Vagina (tissue), 2 donors: ENCODE data around the gene HLA-F. TPM values are rescaled to one million over a fixed set of nuclear protein-coding genes. Genes with fewer than 3 reads are reported as not detected.
A peak's percentile ranks its signal among the peaks of the same experiment; 100 is the strongest.

Source experiments
- DNase-seq, 2 donors: peaks; one replicate each; pipeline ENCODE4 v3.0.0-alpha.2; 2017; ENCODE audit errors: extremely low spot score in 2 of 2
- H3K27ac ChIP-seq: fragments of 200-600 bp; sonication (generic); one replicate; pipeline ENCODE4 v1.5.1; 2019
- H3K27me3 ChIP-seq: fragments of 200-600 bp; sonication (generic); one replicate; pipeline ENCODE4 v1.5.1; 2019
- H3K36me3 ChIP-seq, 2 donors: fragments of 200-600 bp; sonication (generic); one replicate each; pipeline ENCODE4 v1.5.1; 2017 to 2019
- H3K4me1 ChIP-seq: fragments of 200-600 bp; sonication (generic); one replicate; pipeline ENCODE4 v1.5.1; 2019
- H3K4me3 ChIP-seq, 2 donors: fragments of 200-600 bp; sonication (generic); 1 replicate in 1 of 2; 2 replicates in 1 of 2; pipeline ENCODE4 v1.5.1; 2016 to 2019
- H3K9me3 ChIP-seq: fragments of 200-600 bp; sonication (generic); one replicate; pipeline ENCODE4 v1.5.1; 2019
- POLR2A ChIP-seq, 2 donors: fragments of 450-650 bp; IDR thresholded peaks; one replicate each; pipeline ENCODE4 v1.6.1; 2017; ENCODE audit warnings: antibody characterized with exemption in 2 of 2, mild to moderate bottlenecking in 2 of 2, moderate library complexity in 2 of 2
- POLR2AphosphoS5 ChIP-seq, 2 donors: sonication (generic); formaldehyde crosslinking; IDR thresholded peaks; one replicate each; pipeline ENCODE4 v1.9.0; 2017; ENCODE audit warnings: antibody characterized with exemption in 2 of 2, mild to moderate bottlenecking in 2 of 2, low read depth in 1 of 2; ENCODE audit not compliant: insufficient read depth in 1 of 2
- intact Hi-C: fragments of 100-400 bp; cut with DNase I; formaldehyde crosslinking; loops from one replicate; pipeline ENCODE4 v1.15.1; 2023
- total RNA-seq: library from RNA; depleted of rRNA; stranded (reverse); fragments of >200 nt; gene quantifications from one replicate; pipeline ENCODE4 v1.2.3, GENCODE V29; 2016
- TF ChIP-seq, protein P1 (sequence below), 3 experiments: fragments of 450-650 bp in 2 of 3; fragments of 200-600 bp in 1 of 3; sonication (generic) in 1 of 3; IDR thresholded peaks; one replicate each; pipeline ENCODE4 v1.5.1; 2017 to 2019; ENCODE audit warnings: antibody characterized with exemption in 3 of 3, mild to moderate bottlenecking in 2 of 3, moderate library complexity in 2 of 3

HLA-F gene
- total RNA-seq, 1 donor from 2014 or later = 133 TPM

DNA sequence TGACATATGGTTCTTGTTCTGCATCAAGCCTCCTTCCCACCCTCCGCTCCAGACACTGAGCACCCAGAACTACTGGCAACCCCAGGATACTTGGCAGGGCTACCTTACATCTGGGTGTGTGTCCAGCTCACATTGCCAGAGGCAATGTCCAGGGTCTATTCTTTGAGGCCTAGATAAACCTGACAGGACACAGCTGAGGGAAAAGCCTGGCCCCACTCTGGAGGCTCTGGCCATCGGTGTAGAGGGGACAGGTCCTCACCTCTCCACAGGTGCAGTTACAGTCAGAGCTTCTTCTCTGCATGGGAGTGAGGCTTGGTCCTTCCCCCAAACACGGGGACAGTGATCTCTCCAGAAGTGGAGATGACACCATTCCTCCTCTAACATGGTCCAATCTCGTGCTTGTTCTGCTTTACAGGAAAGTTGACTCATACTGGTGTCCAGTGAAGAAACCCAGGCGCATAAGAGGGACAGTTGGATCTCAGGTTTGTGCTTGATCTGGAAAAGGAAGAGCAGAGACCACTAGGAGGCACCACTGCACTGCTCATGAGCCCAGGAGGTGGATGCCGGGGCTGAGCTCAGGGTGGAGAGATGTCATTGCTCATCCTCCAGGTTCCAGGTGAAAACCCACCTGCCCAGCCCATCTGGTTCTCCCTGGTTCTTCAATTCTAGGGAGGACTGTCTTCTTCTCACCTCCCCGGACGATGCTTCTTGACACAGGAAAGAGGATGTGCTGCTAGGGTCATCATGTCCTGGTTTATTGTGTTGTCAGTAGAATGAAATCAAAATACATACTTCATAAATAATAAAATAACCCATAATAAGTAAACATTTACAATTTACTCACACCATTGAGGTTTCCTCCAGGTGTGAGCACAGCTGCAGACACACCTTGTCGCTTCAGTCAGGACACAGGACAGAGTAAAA is 14.7 kb downstream of the HLA-F start:
- peak in 1 of 2 donors; percentile 82 for DNase-seq
- H3K27me3 ChIP-seq = no peaks in the 10 kb centered on the region
- no peak overlapping the region for H3K4me3 ChIP-seq
- no peak overlapping the region for H3K27ac ChIP-seq
- H3K9me3 ChIP-seq = no peaks in the 10 kb centered on the region
- TF ChIP-seq POLR2AphosphoS5 (IDR thresholded peaks at IDR 0.05; ENCODE audit: insufficient read depth in 1 of 2, low read depth in 1 of 2) (peak in 1 of 2 donors; percentile 29), POLR2A (IDR thresholded peaks at IDR 0.05) (no peak)
- TF ChIP-seq, protein P1, sequence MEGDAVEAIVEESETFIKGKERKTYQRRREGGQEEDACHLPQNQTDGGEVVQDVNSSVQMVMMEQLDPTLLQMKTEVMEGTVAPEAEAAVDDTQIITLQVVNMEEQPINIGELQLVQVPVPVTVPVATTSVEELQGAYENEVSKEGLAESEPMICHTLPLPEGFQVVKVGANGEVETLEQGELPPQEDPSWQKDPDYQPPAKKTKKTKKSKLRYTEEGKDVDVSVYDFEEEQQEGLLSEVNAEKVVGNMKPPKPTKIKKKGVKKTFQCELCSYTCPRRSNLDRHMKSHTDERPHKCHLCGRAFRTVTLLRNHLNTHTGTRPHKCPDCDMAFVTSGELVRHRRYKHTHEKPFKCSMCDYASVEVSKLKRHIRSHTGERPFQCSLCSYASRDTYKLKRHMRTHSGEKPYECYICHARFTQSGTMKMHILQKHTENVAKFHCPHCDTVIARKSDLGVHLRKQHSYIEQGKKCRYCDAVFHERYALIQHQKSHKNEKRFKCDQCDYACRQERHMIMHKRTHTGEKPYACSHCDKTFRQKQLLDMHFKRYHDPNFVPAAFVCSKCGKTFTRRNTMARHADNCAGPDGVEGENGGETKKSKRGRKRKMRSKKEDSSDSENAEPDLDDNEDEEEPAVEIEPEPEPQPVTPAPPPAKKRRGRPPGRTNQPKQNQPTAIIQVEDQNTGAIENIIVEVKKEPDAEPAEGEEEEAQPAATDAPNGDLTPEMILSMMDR (IDR thresholded peaks at IDR 0.05) = peak; percentile 23 to 62 (median 55)
- no peaks in the 10 kb centered on the region for H3K4me1 ChIP-seq
- intact Hi-C loops = no loop called here
- no peaks in the 10 kb centered on the region for H3K36me3 ChIP-seq

DNA sequence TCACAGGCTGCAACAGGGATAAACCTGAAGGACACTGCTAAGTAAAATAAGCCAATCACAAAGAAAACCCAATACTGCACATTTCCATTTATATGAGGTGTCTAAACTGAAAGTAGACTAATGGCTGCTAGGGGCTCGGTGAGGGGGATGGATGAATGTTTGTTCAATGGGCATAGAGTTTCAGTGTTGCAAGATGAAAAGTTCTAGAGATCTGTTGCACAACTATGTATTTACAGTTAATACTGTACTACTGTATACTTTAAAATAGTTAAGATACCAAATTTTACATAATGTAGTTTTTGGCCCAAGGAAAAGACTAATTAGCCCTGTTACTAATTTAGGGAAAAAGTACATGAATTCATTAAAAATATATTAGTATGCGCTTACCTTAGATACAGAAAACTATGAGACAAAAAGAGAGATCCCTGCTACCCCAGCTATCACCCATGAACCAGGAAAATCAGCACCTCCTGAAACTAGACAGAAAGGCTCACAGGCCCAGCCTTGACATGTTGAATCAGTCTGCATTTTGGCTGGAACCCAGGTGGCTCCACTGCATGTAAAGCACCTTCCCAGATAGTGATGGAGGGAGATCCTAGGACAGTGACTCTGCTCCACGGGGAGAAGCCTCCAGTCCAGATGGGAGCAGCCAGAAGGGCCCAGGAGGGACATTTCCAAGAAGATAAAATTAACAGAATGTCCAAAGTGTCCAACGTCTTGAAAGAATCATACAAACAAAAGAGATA is 16.1 kb downstream of the HLA-F start:
- no peaks in the 10 kb centered on the region for H3K9me3 ChIP-seq
- TF ChIP-seq, protein P1 (IDR thresholded peaks at IDR 0.05) = no peak
- TF ChIP-seq POLR2AphosphoS5 (IDR thresholded peaks at IDR 0.05; ENCODE audit: insufficient read depth in 1 of 2, low read depth in 1 of 2) (no peak), POLR2A (IDR thresholded peaks at IDR 0.05) (no peak)
- no peaks in the 10 kb centered on the region for H3K36me3 ChIP-seq
- no peak overlapping the region for H3K27ac ChIP-seq
- DNase-seq = no peak
- no peaks in the 10 kb centered on the region for H3K4me1 ChIP-seq
- H3K27me3 ChIP-seq = no peaks in the 10 kb centered on the region
- intact Hi-C loops = no loop called here
- H3K4me3 ChIP-seq = no peak overlapping the region

DNA sequence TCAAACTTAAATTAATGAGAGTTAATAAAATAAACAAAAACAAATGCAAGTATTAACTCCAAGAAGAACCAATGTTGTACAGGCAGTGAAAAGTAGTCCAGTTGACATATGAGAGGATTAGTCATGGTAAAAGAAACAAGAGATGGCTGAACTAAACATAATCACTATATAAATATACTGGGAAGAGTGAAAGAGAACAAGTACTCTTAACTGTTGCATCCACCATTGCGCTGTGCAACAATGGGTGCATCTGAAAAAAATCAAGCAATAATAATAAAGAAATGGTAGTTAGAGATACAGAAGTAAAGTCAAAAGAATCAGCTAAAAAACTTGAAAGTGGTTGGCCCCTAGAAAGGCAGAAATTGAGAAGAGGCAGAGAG is 16.6 kb downstream of the HLA-F start:
- TF ChIP-seq POLR2AphosphoS5 (IDR thresholded peaks at IDR 0.05; ENCODE audit: insufficient read depth in 1 of 2, low read depth in 1 of 2) = no peak
- TF ChIP-seq POLR2A (IDR thresholded peaks at IDR 0.05) = no peak
- TF ChIP-seq, protein P1 (IDR thresholded peaks at IDR 0.05) = no peak
- no peak for DNase-seq
- intact Hi-C loops = no loop called here
- H3K9me3 ChIP-seq = no peaks in the 10 kb centered on the region
- H3K4me1 ChIP-seq = no peaks in the 10 kb centered on the region
- H3K27me3 ChIP-seq = no peaks in the 10 kb centered on the region
- no peak overlapping the region for H3K27ac ChIP-seq
- H3K36me3 ChIP-seq = peaks cover 0 to 4% of the 10 kb centered on the region in 2 donors
- H3K4me3 ChIP-seq = no peak overlapping the region

DNA sequence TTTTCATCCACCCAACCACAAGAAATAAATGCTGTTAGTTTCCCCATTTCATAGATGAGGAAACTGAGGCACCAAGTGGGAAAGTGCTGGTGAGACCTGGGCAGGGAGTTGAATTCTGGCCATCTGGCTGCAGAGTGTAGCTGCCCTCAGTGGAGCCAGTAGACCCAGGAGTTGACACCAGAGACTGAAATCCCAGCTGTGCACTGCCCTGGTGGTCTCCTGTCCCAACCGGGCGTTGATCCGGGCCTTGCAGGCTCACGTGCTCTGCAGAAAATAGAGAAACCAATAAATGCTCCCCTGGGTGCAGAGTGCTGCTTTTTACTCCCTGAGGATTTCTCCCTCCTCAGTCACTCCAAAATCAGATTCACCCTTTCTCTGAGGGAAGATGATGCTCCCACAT is 18.4 kb downstream of the HLA-F start:
- no peak for TF ChIP-seq POLR2A (IDR thresholded peaks at IDR 0.05)
- TF ChIP-seq, protein P1 (IDR thresholded peaks at IDR 0.05) = no peak
- no peak for TF ChIP-seq POLR2AphosphoS5 (IDR thresholded peaks at IDR 0.05; ENCODE audit: insufficient read depth in 1 of 2, low read depth in 1 of 2)
- H3K4me3 ChIP-seq = no peak overlapping the region
- H3K36me3 ChIP-seq = peaks cover 0 to 4% of the 10 kb centered on the region in 2 donors
- H3K4me1 ChIP-seq = no peaks in the 10 kb centered on the region
- H3K27ac ChIP-seq = no peak overlapping the region
- no peaks in the 10 kb centered on the region for H3K27me3 ChIP-seq
- intact Hi-C loops = no loop called here
- DNase-seq = peak in 1 of 2 donors; percentile 79
- H3K9me3 ChIP-seq = no peaks in the 10 kb centered on the region
